ENCODE measurements around the gene PSEN2.
A peak's percentile ranks its signal among the peaks of the same experiment; 100 is the strongest.
"Not testable (repeated sequence)": the region's sequence is repeated elsewhere in the genome, so short reads cannot be mapped to it uniquely, and the experiment has no call there.

PSEN2 gene

GRCh38 chr1:226921504-226921903, 51.1 kb downstream of the PSEN2 start:
- DNase-seq = no peak

- not testable (repeated sequence) for DNase-seq
Observed at GRCh38 chr1:226929260-226930111, 59.1 kb downstream of the PSEN2 start.

- no peak for DNase-seq
Observed at GRCh38 chr1:226934483-226935237, 64.2 kb downstream of the PSEN2 start.

- no peak for DNase-seq
Observed at GRCh38 chr1:226937940-226938725, 67.7 kb downstream of the PSEN2 start.

DNA sequence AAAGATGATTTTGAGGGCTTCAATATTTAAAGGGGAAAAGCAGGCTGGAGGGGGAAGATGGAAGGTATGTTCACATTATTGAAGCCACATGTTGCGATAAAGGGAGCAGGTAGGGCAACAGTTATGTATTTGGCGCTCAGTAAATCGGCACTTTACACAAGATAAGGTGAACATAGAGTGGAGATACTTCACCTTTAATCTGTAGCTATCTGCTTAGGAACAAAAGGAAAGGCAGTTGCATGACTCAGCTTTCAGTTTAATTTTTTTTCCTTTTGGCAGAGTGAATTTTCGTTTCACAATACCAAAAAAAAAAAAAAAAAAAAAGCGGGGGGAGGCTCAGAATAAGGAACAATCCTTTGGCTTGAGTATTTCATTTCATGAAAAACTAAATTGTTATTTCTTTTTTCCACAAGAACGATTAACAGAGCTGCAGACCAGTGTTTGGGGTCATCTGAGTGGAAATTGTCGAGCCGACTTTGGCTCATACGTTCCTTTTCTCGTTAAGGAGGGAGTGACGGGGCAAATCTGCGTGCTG, 68.6 kb downstream of the PSEN2 start:
- DNase-seq = peak; percentile 35

GRCh38 chr1:226939438-226940028, 69.1 kb downstream of the PSEN2 start:
- peak; percentile 87 for DNase-seq

- DNase-seq = peak; percentile 100
Observed at GRCh38 chr1:226940029-226940805, 69.8 kb downstream of the PSEN2 start, which contains the start of gene COQ8A. Gene COQ8A (plus strand): TSS chr1:226940294. CDS start chr1:226961386, 21,092 bp downstream.

DNA sequence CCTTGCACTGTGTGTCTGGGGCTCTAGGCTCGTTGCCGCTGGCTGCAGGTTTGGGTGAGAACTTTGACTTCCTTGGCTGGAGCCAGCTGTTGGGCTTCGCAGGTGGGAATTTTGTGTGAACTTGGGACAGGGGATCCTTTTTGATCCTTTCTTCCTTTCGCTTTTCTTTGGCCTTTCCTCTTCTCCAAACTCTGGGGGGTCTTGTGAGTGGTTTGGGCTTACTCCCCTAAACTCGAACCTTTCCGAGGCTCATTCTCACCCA, 70.3 kb downstream of the PSEN2 start:
- DNase-seq = no peak

- DNase-seq = no peak
Observed at GRCh38 chr1:226942392-226942791, 72.0 kb downstream of the PSEN2 start.

DNA sequence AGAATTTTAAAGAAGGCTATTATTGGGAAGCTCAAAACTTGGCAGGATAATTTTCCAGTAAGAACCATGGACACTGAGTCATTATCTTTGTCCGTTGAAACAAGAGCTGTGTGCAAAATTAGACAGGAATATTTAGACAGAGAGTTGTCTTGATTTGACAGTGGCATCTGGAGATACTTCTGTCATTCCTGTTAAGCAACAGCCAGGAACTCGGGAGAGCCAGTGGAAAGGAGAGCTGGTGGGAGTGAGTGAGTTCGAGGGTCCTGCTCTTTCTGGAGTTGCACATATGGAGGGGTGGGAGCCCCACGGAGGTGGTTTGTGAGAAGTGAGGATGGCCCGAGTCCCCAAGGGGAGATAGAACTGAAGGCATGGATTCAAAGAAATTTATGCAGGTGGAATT, 72.7 kb downstream of the PSEN2 start:
- DNase-seq = no peak

GRCh38 chr1:226943927-226944326, 73.5 kb downstream of the PSEN2 start:
- no peak for DNase-seq

GRCh38 chr1:226945106-226945857, 74.9 kb downstream of the PSEN2 start:
- peak; percentile 78 for DNase-seq
